ENCODE measurements around the gene RCHY1.

RCHY1 gene
- long read RNA-seq, full-length matches to known transcripts, result 88 of 99 reads
- long read RNA-seq, partial matches to known transcripts, result 0 of 99 reads
- long read RNA-seq, other reads (novel, unspliced or antisense), result 11 of 99 reads

DNA sequence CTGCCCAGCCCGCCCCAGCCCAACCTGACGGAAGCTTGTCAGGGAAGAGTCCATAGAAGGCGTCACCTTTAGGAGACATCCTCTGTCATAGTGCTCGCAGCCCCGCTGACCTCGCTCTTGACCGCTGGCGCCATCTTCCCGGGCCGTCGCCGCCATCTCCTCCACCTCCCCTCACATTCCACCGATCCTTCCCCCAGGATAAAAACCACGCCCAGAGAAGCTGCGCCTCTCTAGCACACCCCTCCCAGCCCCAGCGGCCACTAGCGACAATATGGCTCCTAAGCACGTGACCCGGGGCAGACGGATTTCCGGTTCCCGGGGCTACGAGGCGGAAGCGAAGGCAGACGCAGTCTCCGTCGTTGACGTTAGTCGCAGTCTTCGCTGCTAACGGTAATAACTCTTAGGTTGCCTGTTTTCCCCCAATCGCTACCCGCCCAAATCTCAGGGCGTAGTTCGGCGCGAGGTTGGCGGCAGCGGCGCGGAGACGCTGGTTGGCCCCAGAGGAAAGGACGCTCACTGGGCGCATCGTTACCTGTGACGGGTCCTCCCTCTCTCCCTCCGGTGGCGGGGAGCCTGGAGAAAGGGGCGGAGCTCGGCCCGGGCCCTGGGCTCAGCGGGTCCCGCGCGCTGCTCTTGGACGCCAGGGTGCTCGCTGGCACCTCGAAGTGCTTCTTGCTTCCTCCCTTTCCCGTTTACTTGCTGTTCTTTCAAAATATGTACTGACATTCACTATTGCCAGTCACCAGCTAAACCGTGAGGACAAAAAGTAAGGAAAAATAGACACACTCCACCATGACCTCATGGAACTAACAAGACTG lies at the start of gene RCHY1, which contains the start of gene THAP6:
Gene RCHY1, minus strand, starts transcription at position 273 of the 818 bp plus-strand sequence. Its CDS starts 117 bp downstream, at position 156.
Gene THAP6, plus strand, starts transcription at position 343 of the 818 bp plus-strand sequence. CDS start 980 bp downstream, outside the sequence.
- TF ChIP-seq GABPA (IDR thresholded peaks at IDR 0.05; ENCODE audit: low read depth) (peak; percentile 94), SPI1 (IDR thresholded peaks at IDR 0.05; ENCODE audit: borderline replicate concordance, low read depth) (no peak; the same call in 1 of the 2 replicates), POLR2AphosphoS5 (IDR thresholded peaks at IDR 0.05; ENCODE audit: low read depth) (peak; percentile 95)
- TF ChIP-seq, protein P1, sequence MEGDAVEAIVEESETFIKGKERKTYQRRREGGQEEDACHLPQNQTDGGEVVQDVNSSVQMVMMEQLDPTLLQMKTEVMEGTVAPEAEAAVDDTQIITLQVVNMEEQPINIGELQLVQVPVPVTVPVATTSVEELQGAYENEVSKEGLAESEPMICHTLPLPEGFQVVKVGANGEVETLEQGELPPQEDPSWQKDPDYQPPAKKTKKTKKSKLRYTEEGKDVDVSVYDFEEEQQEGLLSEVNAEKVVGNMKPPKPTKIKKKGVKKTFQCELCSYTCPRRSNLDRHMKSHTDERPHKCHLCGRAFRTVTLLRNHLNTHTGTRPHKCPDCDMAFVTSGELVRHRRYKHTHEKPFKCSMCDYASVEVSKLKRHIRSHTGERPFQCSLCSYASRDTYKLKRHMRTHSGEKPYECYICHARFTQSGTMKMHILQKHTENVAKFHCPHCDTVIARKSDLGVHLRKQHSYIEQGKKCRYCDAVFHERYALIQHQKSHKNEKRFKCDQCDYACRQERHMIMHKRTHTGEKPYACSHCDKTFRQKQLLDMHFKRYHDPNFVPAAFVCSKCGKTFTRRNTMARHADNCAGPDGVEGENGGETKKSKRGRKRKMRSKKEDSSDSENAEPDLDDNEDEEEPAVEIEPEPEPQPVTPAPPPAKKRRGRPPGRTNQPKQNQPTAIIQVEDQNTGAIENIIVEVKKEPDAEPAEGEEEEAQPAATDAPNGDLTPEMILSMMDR (IDR thresholded peaks at IDR 0.05; ENCODE audit: insufficient read depth, low read length), result no peak
- TF ChIP-seq, protein P2, sequence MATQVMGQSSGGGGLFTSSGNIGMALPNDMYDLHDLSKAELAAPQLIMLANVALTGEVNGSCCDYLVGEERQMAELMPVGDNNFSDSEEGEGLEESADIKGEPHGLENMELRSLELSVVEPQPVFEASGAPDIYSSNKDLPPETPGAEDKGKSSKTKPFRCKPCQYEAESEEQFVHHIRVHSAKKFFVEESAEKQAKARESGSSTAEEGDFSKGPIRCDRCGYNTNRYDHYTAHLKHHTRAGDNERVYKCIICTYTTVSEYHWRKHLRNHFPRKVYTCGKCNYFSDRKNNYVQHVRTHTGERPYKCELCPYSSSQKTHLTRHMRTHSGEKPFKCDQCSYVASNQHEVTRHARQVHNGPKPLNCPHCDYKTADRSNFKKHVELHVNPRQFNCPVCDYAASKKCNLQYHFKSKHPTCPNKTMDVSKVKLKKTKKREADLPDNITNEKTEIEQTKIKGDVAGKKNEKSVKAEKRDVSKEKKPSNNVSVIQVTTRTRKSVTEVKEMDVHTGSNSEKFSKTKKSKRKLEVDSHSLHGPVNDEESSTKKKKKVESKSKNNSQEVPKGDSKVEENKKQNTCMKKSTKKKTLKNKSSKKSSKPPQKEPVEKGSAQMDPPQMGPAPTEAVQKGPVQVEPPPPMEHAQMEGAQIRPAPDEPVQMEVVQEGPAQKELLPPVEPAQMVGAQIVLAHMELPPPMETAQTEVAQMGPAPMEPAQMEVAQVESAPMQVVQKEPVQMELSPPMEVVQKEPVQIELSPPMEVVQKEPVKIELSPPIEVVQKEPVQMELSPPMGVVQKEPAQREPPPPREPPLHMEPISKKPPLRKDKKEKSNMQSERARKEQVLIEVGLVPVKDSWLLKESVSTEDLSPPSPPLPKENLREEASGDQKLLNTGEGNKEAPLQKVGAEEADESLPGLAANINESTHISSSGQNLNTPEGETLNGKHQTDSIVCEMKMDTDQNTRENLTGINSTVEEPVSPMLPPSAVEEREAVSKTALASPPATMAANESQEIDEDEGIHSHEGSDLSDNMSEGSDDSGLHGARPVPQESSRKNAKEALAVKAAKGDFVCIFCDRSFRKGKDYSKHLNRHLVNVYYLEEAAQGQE (IDR thresholded peaks at IDR 0.05; ENCODE audit: insufficient replicate concordance, low read depth), result peak; percentile 52
- H3K4me3 ChIP-seq (replicated peaks; ENCODE audit: insufficient read depth, low read length), result peak within 1 kb of the TSS; percentile 82

DNA sequence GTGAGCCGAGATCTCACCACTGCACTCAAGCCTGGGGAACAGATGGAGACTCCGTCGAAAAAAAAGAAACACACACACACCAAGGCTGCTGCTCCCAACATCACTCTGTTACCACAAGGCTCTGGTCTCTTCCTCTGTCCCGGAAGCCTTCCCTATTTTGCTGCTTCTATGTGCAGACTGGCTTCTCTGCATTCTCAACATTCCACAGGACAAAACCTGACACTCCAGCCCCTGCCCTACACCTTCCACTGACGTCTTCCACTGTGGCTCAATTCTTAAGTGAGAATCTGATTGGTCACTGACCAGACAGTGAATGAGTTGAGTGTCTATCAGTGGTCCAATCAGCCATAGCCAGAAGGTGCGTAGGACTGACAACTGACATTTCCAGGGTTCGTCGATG lies 47.6 kb upstream of the RCHY1 start:
- DNase-seq (ENCODE audit: low read depth in 1 of 2, low spot score in 1 of 2), result no peak
- no peak overlapping the region for H3K27ac ChIP-seq (replicated peaks)

More for the DNA sequence above, at the start of gene RCHY1, which contains the start of gene THAP6:
- Histone ChIP-seq H3K27ac (replicated peaks) (peak within 1 kb of the TSS; percentile 89), H3K27me3 (ENCODE audit: insufficient read depth, poor library complexity, severe bottlenecking) (no peaks in the 10 kb centered on the region)
- DNase-seq (ENCODE audit: low read depth in 1 of 2, low spot score in 1 of 2), result peak; percentile 83 to 97

DNA sequence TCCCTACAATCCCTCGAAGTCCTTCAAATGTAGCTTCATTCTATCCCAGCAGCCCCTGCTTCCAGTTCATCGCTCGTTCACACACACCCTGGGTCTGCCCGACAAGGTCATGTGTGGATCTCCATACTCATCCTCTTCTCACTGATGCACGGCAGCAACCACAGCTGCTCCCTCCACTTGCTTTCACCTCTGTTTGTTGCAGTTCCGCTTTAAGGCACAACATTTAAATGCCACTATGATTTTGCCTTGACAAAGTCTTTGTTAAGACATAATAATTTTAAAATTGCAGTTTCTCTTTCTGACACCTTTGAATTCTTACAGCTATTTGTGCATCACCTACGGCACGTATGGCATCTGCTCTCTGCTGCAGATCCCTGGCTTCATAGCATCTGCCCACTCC lies 43.5 kb upstream of the RCHY1 start:
- DNase-seq (ENCODE audit: low read depth in 1 of 2, low spot score in 1 of 2), result no peak
- H3K4me3 ChIP-seq (replicated peaks; ENCODE audit: insufficient read depth, low read length), result no peak overlapping the region
- no peaks in the 10 kb centered on the region for H3K27me3 ChIP-seq (ENCODE audit: insufficient read depth, poor library complexity, severe bottlenecking)
- TF ChIP-seq GABPA (IDR thresholded peaks at IDR 0.05; ENCODE audit: low read depth) (no peak), SPI1 (IDR thresholded peaks at IDR 0.05; ENCODE audit: borderline replicate concordance, low read depth) (no peak), POLR2AphosphoS5 (IDR thresholded peaks at IDR 0.05; ENCODE audit: low read depth) (no peak)
- TF ChIP-seq, protein P1 (IDR thresholded peaks at IDR 0.05; ENCODE audit: insufficient read depth, low read length), result no peak
- TF ChIP-seq, protein P2 (IDR thresholded peaks at IDR 0.05; ENCODE audit: insufficient replicate concordance, low read depth), result no peak
- H3K27ac ChIP-seq (replicated peaks), result no peak overlapping the region

More for the DNA sequence above, 47.6 kb upstream of the RCHY1 start:
- Histone ChIP-seq H3K27me3 (ENCODE audit: insufficient read depth, poor library complexity, severe bottlenecking) (no peaks in the 10 kb centered on the region), H3K4me3 (replicated peaks; ENCODE audit: insufficient read depth, low read length) (no peak overlapping the region)
- no peak for TF ChIP-seq POLR2AphosphoS5 (IDR thresholded peaks at IDR 0.05; ENCODE audit: low read depth)
- TF ChIP-seq SPI1 (IDR thresholded peaks at IDR 0.05; ENCODE audit: borderline replicate concordance, low read depth), result no peak
- TF ChIP-seq, protein P2 (IDR thresholded peaks at IDR 0.05; ENCODE audit: insufficient replicate concordance, low read depth), result no peak
- TF ChIP-seq, protein P1 (IDR thresholded peaks at IDR 0.05; ENCODE audit: insufficient read depth, low read length), result no peak
